HK-2 (cell line): Measurements from ENCODE around the gene TEX55.
"Not testable (repeated sequence)": the region's sequence is repeated elsewhere in the genome, so short reads cannot be mapped to it uniquely, and the experiment has no call there.

Source experiments
- DNase-seq: peaks from one replicate; pipeline ENCODE4 v3.0.0-alpha.2; 2018; ENCODE audit not compliant: unreplicated experiment

TEX55 gene

GRCh38 chr3:119160815-119161214, 14.8 kb downstream of the TEX55 start:
- DNase-seq = no peak

GRCh38 chr3:119161240-119161639, 15.3 kb downstream of the TEX55 start:
- no peak for DNase-seq

GRCh38 chr3:119164745-119165144, 18.8 kb downstream of the TEX55 start:
- not testable (repeated sequence) for DNase-seq

GRCh38 chr3:119170821-119171220, 24.9 kb downstream of the TEX55 start:
- no peak for DNase-seq

- no peak for DNase-seq
Measured at GRCh38 chr3:119173325-119173724, 27.4 kb downstream of the TEX55 start, which contains the start of gene UPK1B. Gene UPK1B (plus strand): TSS chr3:119173598. CDS start chr3:119186742, 13,144 bp downstream.

GRCh38 chr3:119175872-119176756, 30.1 kb downstream of the TEX55 start:
- DNase-seq = no peak

- no peak for DNase-seq
Measured at GRCh38 chr3:119176778-119177177, 30.8 kb downstream of the TEX55 start.

- DNase-seq = no peak
Measured at GRCh38 chr3:119177321-119177720, 31.4 kb downstream of the TEX55 start.

GRCh38 chr3:119181765-119182164, 35.8 kb downstream of the TEX55 start:
- peak; percentile 22 for DNase-seq

- no peak for DNase-seq
Measured at GRCh38 chr3:119184111-119184510, 38.1 kb downstream of the TEX55 start.

GRCh38 chr3:119184796-119185570, 39.0 kb downstream of the TEX55 start:
- no peak for DNase-seq

- DNase-seq = no peak
Measured at GRCh38 chr3:119187266-119187665, 41.3 kb downstream of the TEX55 start.

GRCh38 chr3:119191800-119192199, 45.8 kb downstream of the TEX55 start:
- no peak for DNase-seq

GRCh38 chr3:119194237-119195150, 48.5 kb downstream of the TEX55 start:
- no peak for DNase-seq

- DNase-seq = no peak
Measured at GRCh38 chr3:119195151-119195476, 49.1 kb downstream of the TEX55 start.

GRCh38 chr3:119195911-119196310, 49.9 kb downstream of the TEX55 start:
- no peak for DNase-seq
